GM19468 (cell line): ENCODE results near the gene GPS1.

Experiments used
- ATAC-seq: cut with Tn5 transposase; IDR thresholded peaks from one replicate; pipeline ENCODE4 v1.9.1; 2021; ENCODE audit warnings: mild to moderate bottlenecking, moderate library complexity, moderate number of reproducible peaks; ENCODE audit not compliant: unreplicated experiment; ENCODE audit errors: extremely low read depth

The GPS1 gene

GRCh38 chr17:82051776-82052637 is at the start of gene GPS1, which contains the start of gene RFNG:
Gene GPS1 (plus strand): TSS chr17:82051898. CDS start chr17:82051932, 34 bp downstream.
Gene RFNG (minus strand): TSS chr17:82051811. CDS start chr17:82051766, 45 bp downstream.
- no peak for ATAC-seq

- ATAC-seq, result no peak
Measured at GRCh38 chr17:82003411-82004381, 48.0 kb upstream of the GPS1 start.

- ATAC-seq, result no peak
Measured at GRCh38 chr17:82004517-82005455, 46.9 kb upstream of the GPS1 start.

GRCh38 chr17:82005701-82006348 is 45.9 kb upstream of the GPS1 start:
- no peak for ATAC-seq

GRCh38 chr17:82006468-82007227 is 45.0 kb upstream of the GPS1 start:
- ATAC-seq, result no peak

- no peak for ATAC-seq
Measured at GRCh38 chr17:82007228-82007494, 44.5 kb upstream of the GPS1 start.

GRCh38 chr17:82007495-82008257 is 44.0 kb upstream of the GPS1 start:
- ATAC-seq, result no peak

GRCh38 chr17:82008258-82008940 is 43.3 kb upstream of the GPS1 start:
- ATAC-seq, result no peak

- no peak for ATAC-seq
Measured at GRCh38 chr17:82008941-82009405, 42.7 kb upstream of the GPS1 start.

GRCh38 chr17:82009413-82009812 is 42.3 kb upstream of the GPS1 start:
- no peak for ATAC-seq

GRCh38 chr17:82010575-82011525 is 40.8 kb upstream of the GPS1 start:
- no peak for ATAC-seq

- no peak for ATAC-seq
Measured at GRCh38 chr17:82011617-82012187, 40.0 kb upstream of the GPS1 start.

GRCh38 chr17:82012261-82012639 is 39.4 kb upstream of the GPS1 start:
- no peak for ATAC-seq

- no peak for ATAC-seq
Measured at GRCh38 chr17:82012640-82013295, 38.9 kb upstream of the GPS1 start.

- no peak for ATAC-seq
Measured at GRCh38 chr17:82013341-82013740, 38.4 kb upstream of the GPS1 start.
